H9 (cell line): ENCODE results near the gene AAMP. TPM values are rescaled to one million over a fixed set of nuclear protein-coding genes. Genes with fewer than 3 reads are reported as not detected.

Experiments
- DNase-seq: peaks from one replicate; pipeline ENCODE4 v3.0.0-alpha.2; 2017
- H2AFZ ChIP-seq: one replicate; pipeline ENCODE4 v1.6.1; 2013; ENCODE audit warnings: mild to moderate bottlenecking, low read length, control low read depth, moderate library complexity
- H2AK5ac ChIP-seq: 2 replicates; pipeline ENCODE4 v1.6.1; 2013; ENCODE audit warnings: low read length, control low read depth, mixed read lengths; ENCODE audit not compliant: insufficient read length
- H2BK120ac ChIP-seq: one replicate; pipeline ENCODE4 v1.6.1; 2013; ENCODE audit warnings: low read depth, mild to moderate bottlenecking, low read length, control low read depth, inconsistent platforms; ENCODE audit not compliant: poor library complexity, severe bottlenecking
- H2BK12ac ChIP-seq: 2 replicates; pipeline ENCODE4 v1.6.1; 2013; ENCODE audit warnings: low read length, control low read depth, mixed read lengths, low read depth; ENCODE audit not compliant: insufficient read length
- H2BK15ac ChIP-seq: 2 replicates; pipeline ENCODE4 v1.6.1; 2013; ENCODE audit warnings: low read depth, low read length, control low read depth
- H2BK20ac ChIP-seq: one replicate; pipeline ENCODE4 v1.6.1; 2013; ENCODE audit warnings: low read depth, mild to moderate bottlenecking, low read length, control low read depth, inconsistent platforms; ENCODE audit not compliant: poor library complexity, severe bottlenecking
- H2BK5ac ChIP-seq: 2 replicates; pipeline ENCODE4 v1.6.1; 2013; ENCODE audit warnings: low read length, control low read depth, mixed read lengths; ENCODE audit not compliant: insufficient read length
- H3K14ac ChIP-seq: 2 replicates; pipeline ENCODE4 v1.6.1; 2013; ENCODE audit warnings: low read length, control low read depth; ENCODE audit not compliant: insufficient read depth
- H3K18ac ChIP-seq: 2 replicates; pipeline ENCODE4 v1.6.1; 2013; ENCODE audit warnings: low read depth, mild to moderate bottlenecking, mixed read lengths, low read length, control low read depth; ENCODE audit not compliant: insufficient read length
- H3K23ac ChIP-seq: 2 replicates; pipeline ENCODE4 v1.6.1; 2013; ENCODE audit warnings: low read length, control low read depth, mixed read lengths, low read depth; ENCODE audit not compliant: insufficient read length
- H3K23me2 ChIP-seq: 2 replicates; pipeline ENCODE4 v1.6.1; 2013; ENCODE audit warnings: low read depth, mild to moderate bottlenecking, mixed read lengths, low read length, control low read depth; ENCODE audit not compliant: insufficient read length, poor library complexity, severe bottlenecking
- H3K27ac ChIP-seq: 2 replicates; pipeline ENCODE4 v1.5.1; 2013; ENCODE audit warnings: low read length, control low read depth, mixed read lengths, low read depth; ENCODE audit not compliant: insufficient read length
- H3K27me3 ChIP-seq: 2 replicates; pipeline ENCODE4 v1.6.1; 2013; ENCODE audit warnings: low read length, control low read depth, inconsistent platforms; ENCODE audit not compliant: insufficient read depth
- H3K4ac ChIP-seq: 2 replicates; pipeline ENCODE4 v1.6.1; 2013; ENCODE audit warnings: low read depth, mild to moderate bottlenecking, control low read depth, inconsistent platforms, low read length, moderate library complexity
- H3K4me1 ChIP-seq: 2 replicates; pipeline ENCODE4 v1.6.1; 2013; ENCODE audit warnings: low read length, control low read depth, inconsistent platforms; ENCODE audit not compliant: insufficient read depth
- H3K4me2 ChIP-seq: 2 replicates; pipeline ENCODE4 v1.6.1; 2013; ENCODE audit warnings: low read length, control low read depth, mixed read lengths; ENCODE audit not compliant: insufficient read length, insufficient read depth
- H3K56ac ChIP-seq: 2 replicates; pipeline ENCODE4 v1.6.1; 2013; ENCODE audit warnings: low read depth, mild to moderate bottlenecking, mixed read lengths, low read length, control low read depth; ENCODE audit not compliant: insufficient read length
- H3K79me1 ChIP-seq: 2 replicates; pipeline ENCODE4 v1.6.1; 2013; ENCODE audit warnings: low read depth, mild to moderate bottlenecking, moderate library complexity, low read length, control low read depth, inconsistent platforms; ENCODE audit not compliant: insufficient read depth, poor library complexity, severe bottlenecking
- H3K79me2 ChIP-seq: 2 replicates; pipeline ENCODE4 v1.6.1; 2013; ENCODE audit warnings: low read length, control low read depth, inconsistent platforms; ENCODE audit not compliant: insufficient read depth
- H3K9ac ChIP-seq: 2 replicates; pipeline ENCODE4 v1.6.1; 2013; ENCODE audit warnings: low read length, control low read depth, mixed read lengths; ENCODE audit not compliant: insufficient read length; ENCODE audit errors: extremely low read depth
- H3K9me3 ChIP-seq: one replicate; pipeline ENCODE4 v1.6.1; 2013; ENCODE audit warnings: low read depth, low read length, inconsistent platforms; ENCODE audit not compliant: control insufficient read depth
- H3T11ph ChIP-seq: one replicate; pipeline ENCODE4 v1.6.1; 2013; ENCODE audit warnings: mild to moderate bottlenecking, low read length, control low read depth, inconsistent platforms
- H4K20me1 ChIP-seq: one replicate; pipeline ENCODE4 v1.6.1; 2013; ENCODE audit not compliant: control insufficient read depth, insufficient read length, insufficient read depth
- H4K5ac ChIP-seq: 2 replicates; pipeline ENCODE4 v1.6.1; 2013; ENCODE audit warnings: low read depth, mild to moderate bottlenecking, mixed read lengths, low read length, control low read depth; ENCODE audit not compliant: insufficient read length
- H4K8ac ChIP-seq: replicated peaks from 2 replicates; pipeline ENCODE4 v1.6.1; 2013; ENCODE audit warnings: low read length, control low read depth, mixed read lengths, low read depth; ENCODE audit not compliant: insufficient read length
- H4K91ac ChIP-seq: 2 replicates; pipeline ENCODE4 v1.6.1; 2013; ENCODE audit warnings: low read depth, mild to moderate bottlenecking, moderate library complexity, mixed read lengths, low read length, control low read depth; ENCODE audit not compliant: insufficient read length
- H3K27ac Mint-ChIP-seq, 3 experiments: 2 replicates in 2 of 3; 3 replicates in 1 of 3; pipeline ENCODE4 v1.8.0; 2020 to 2021; ENCODE audit warnings: mixed read lengths in 3 of 3, mild to moderate bottlenecking in 1 of 3, moderate library complexity in 1 of 3
- H3K27me3 Mint-ChIP-seq: 2 replicates; pipeline ENCODE4 v1.8.0; 2021; ENCODE audit warnings: low read depth, mild to moderate bottlenecking, moderate library complexity, mixed read lengths
- H3K36me3 Mint-ChIP-seq, 3 experiments: 2 replicates in 2 of 3; 3 replicates in 1 of 3; pipeline ENCODE4 v1.8.0; 2020 to 2021; ENCODE audit warnings: low read depth in 3 of 3, mixed read lengths in 3 of 3; ENCODE audit not compliant: insufficient read depth in 1 of 3
- H3K4me1 Mint-ChIP-seq, 2 experiments: 2 replicates each; pipeline ENCODE4 v1.8.0; 2020; ENCODE audit warnings: mixed read lengths in 2 of 2
- H3K4me3 Mint-ChIP-seq, 2 experiments: 2 replicates in 1 of 2; 3 replicates in 1 of 2; pipeline ENCODE4 v1.8.0; 2020 to 2021; ENCODE audit warnings: mild to moderate bottlenecking in 2 of 2, mixed read lengths in 2 of 2, moderate library complexity in 1 of 2
- H3K9me3 Mint-ChIP-seq, 2 experiments: 2 replicates in 1 of 2; 3 replicates in 1 of 2; pipeline ENCODE4 v1.8.0; 2020; ENCODE audit warnings: mild to moderate bottlenecking in 2 of 2, mixed read lengths in 2 of 2, moderate library complexity in 1 of 2
- WGBS: extraction: QIAGEN DNeasy Blood & Tissue Kit; methylation state at CpG from one replicate; pipeline ENCODE4 v1.1.7; 2013; ENCODE audit warnings: missing lambda C conversion rate, low lambda C conversion rate, mixed read lengths; ENCODE audit not compliant: insufficient read length; ENCODE audit errors: extremely low coverage; 5-methylcytosine and 5-hydroxymethylcytosine counted together
- total RNA-seq: library from RNA; stranded (reverse); gene quantifications from 2 replicates; pipeline ENCODE4 v1.2.1, GENCODE V29; 2021
- TF ChIP-seq, protein P1 (sequence below): fragments of 200-600 bp; sonication (generic); conservative IDR thresholded peaks from 3 replicates; pipeline ENCODE4 v1.8.0; 2021; ENCODE audit warnings: antibody characterized with exemption, mild to moderate bottlenecking

Gene AAMP
- total RNA-seq, 1 experiment from 2014 or later, result 103 TPM

DNA sequence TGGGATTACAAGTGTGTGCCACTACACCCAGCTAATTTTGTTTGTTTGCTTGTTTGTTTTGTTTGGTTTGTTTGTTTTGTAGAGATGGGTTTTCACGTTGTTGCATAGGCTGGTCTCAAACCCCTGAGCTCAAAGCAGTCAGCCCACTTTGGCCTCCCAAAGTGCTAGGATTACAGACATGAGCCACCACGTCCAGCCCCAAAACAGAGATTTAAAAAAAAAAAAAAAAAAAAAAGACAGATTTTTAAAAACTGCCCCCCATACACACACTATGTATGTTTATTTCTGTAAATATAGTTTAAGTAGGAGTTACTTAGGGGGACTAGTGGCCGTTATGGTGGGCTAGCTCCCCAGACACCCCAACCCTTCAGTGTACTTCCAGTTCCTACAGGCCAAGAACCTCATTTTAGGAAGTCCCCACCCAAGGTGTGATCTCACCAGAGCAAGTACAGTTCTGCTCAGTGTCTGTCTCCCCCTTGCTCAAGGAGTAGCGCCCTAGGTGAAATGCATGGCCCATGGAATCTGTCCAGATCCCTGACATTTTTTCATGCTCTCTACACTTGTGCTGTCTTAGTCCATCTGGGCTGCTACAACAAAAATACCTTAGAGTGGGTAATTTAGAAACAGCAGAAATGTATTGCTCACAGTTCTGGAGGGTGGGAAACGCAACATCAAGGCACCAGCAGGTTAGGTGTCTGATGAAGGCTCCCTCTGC lies 23.9 kb upstream of the AAMP start:
- Mint-ChIP-seq H3K36me3 (no peaks in the 10 kb centered on the region), H3K27ac (no peak overlapping the region), H3K4me3 (no peak overlapping the region; a peak in 1 of 5 replicates), H3K9me3 (no peaks in the 10 kb centered on the region), H3K4me1 (peaks cover 44 to 50% of the 10 kb centered on the region in 2 experiments), H3K27me3 (peaks cover 1% of the 10 kb centered on the region)
- Histone ChIP-seq H3K14ac (no peak overlapping the region), H3K56ac (no peak overlapping the region), H4K91ac (no peak overlapping the region), H4K20me1 (no peaks in the 10 kb centered on the region), H3K27ac (no peak overlapping the region), H3K18ac (no peak overlapping the region), H2AFZ (no peak overlapping the region), H3K23me2 (peaks cover 7% of the 10 kb centered on the region), H2BK12ac (no peak overlapping the region), H4K8ac (no peak overlapping the region), H3K79me2 (no peaks in the 10 kb centered on the region), H3K27me3 (no peaks in the 10 kb centered on the region), H4K5ac (no peak overlapping the region), H3K23ac (no peak overlapping the region), H2BK20ac (no peak overlapping the region), H3T11ph (no peak overlapping the region), H3K4me1 (0 out of 2 replicates have a peak, but pooled peaks cover 2% of the 10 kb centered on the region), H2BK120ac (no peak overlapping the region), H3K4ac (no peak overlapping the region), H2BK15ac (no peak overlapping the region), H3K9ac (no peak overlapping the region), H2BK5ac (no peak overlapping the region), H3K9me3 (no peaks in the 10 kb centered on the region), H3K79me1 (no peaks in the 10 kb centered on the region), H2AK5ac (no peak overlapping the region), H3K4me2 (no peak overlapping the region)
- DNase-seq, result no peak
- no CpG with 5 or more reads among the region's 5 CpGs for WGBS
- TF ChIP-seq, protein P1, sequence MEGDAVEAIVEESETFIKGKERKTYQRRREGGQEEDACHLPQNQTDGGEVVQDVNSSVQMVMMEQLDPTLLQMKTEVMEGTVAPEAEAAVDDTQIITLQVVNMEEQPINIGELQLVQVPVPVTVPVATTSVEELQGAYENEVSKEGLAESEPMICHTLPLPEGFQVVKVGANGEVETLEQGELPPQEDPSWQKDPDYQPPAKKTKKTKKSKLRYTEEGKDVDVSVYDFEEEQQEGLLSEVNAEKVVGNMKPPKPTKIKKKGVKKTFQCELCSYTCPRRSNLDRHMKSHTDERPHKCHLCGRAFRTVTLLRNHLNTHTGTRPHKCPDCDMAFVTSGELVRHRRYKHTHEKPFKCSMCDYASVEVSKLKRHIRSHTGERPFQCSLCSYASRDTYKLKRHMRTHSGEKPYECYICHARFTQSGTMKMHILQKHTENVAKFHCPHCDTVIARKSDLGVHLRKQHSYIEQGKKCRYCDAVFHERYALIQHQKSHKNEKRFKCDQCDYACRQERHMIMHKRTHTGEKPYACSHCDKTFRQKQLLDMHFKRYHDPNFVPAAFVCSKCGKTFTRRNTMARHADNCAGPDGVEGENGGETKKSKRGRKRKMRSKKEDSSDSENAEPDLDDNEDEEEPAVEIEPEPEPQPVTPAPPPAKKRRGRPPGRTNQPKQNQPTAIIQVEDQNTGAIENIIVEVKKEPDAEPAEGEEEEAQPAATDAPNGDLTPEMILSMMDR, result no peak
